BLaER1 treated with 17β-estradiol and CSF1 and Interleukin-3, amounts not matched to agents 10 nM and 100 nM (cell line): ENCODE data around the gene EMID1.
A peak's percentile ranks its signal among the peaks of the same experiment; 100 is the strongest.

Experiments
- H3K27ac ChIP-seq, 11 experiments: shearing (Covaris generic); formaldehyde crosslinking; 2 replicates each; pipeline ENCODE4 v1.8.1; 2022
- H3K27me3 ChIP-seq, 11 experiments: shearing (Covaris generic); formaldehyde crosslinking; 2 replicates each; pipeline ENCODE4 v1.8.1; 2022
- H3K36me3 ChIP-seq, 11 experiments: shearing (Covaris generic); formaldehyde crosslinking; 2 replicates each; pipeline ENCODE4 v1.8.1; 2022
- H3K4me1 ChIP-seq, 10 experiments: shearing (Covaris generic); formaldehyde crosslinking; 2 replicates each; pipeline ENCODE4 v1.8.1; 2022
- H3K4me2 ChIP-seq, 11 experiments: shearing (Covaris generic); formaldehyde crosslinking; 2 replicates each; pipeline ENCODE4 v1.8.1; 2022
- H3K4me3 ChIP-seq, 10 experiments: shearing (Covaris generic); formaldehyde crosslinking; 2 replicates each; pipeline ENCODE4 v1.8.1; 2022
- H3K9ac ChIP-seq, 11 experiments: shearing (Covaris generic); formaldehyde crosslinking; 2 replicates each; pipeline ENCODE4 v1.8.1; 2022
- H3K9me3 ChIP-seq, 11 experiments: shearing (Covaris generic); formaldehyde crosslinking; replicated peaks in 1 of 11; 2 replicates each; pipeline ENCODE4 v1.8.1; 2022
- H4K20me1 ChIP-seq, 11 experiments: shearing (Covaris generic); formaldehyde crosslinking; 2 replicates each; pipeline ENCODE4 v1.8.1; 2022
- Cebpa-rat ChIP-seq, 11 experiments: shearing (Covaris generic); IDR thresholded peaks; 2 replicates each; pipeline ENCODE4 v1.8.1; 2022

Gene EMID1

GRCh38 chr22:29290061-29290460 lies 84.4 kb downstream of the EMID1 start:
- peaks cover 98 to 100% (median 100%) of the 10 kb centered on the region in 11 experiments for H4K20me1 ChIP-seq
- H3K9ac ChIP-seq = no peak overlapping the region
- H3K27ac ChIP-seq = no peak overlapping the region
- TF ChIP-seq Cebpa-rat (IDR thresholded peaks at IDR 0.05) = no peak
- H3K4me3 ChIP-seq = no peak overlapping the region
- peaks cover 0 to 4% (median 0%) of the 10 kb centered on the region in 10 experiments; a peak in 3 of 20 replicates for H3K4me1 ChIP-seq
- no peaks in the 10 kb centered on the region for H3K27me3 ChIP-seq
- H3K36me3 ChIP-seq = peaks cover 100% of the 10 kb centered on the region in 11 experiments
- H3K9me3 ChIP-seq = no peaks in the 10 kb centered on the region
- no peak overlapping the region for H3K4me2 ChIP-seq

- no peak for TF ChIP-seq Cebpa-rat (IDR thresholded peaks at IDR 0.05)
- no peaks in the 10 kb centered on the region for H3K27me3 ChIP-seq
- H3K27ac ChIP-seq = no peak overlapping the region
- no peak overlapping the region for H3K4me2 ChIP-seq
- H4K20me1 ChIP-seq = peaks cover 92 to 100% (median 100%) of the 10 kb centered on the region in 11 experiments
- H3K9ac ChIP-seq = no peak overlapping the region
- H3K4me1 ChIP-seq = peaks cover 0 to 4% (median 0%) of the 10 kb centered on the region in 10 experiments; a peak in 3 of 20 replicates
- peaks cover 100% of the 10 kb centered on the region in 11 experiments for H3K36me3 ChIP-seq
- no peak overlapping the region for H3K4me3 ChIP-seq
- H3K9me3 ChIP-seq = no peaks in the 10 kb centered on the region
Measured at GRCh38 chr22:29291215-29291614, 85.5 kb downstream of the EMID1 start.

- Histone ChIP-seq H3K9me3 (no peaks in the 10 kb centered on the region), H3K4me2 (no peak overlapping the region), H4K20me1 (peaks cover 92 to 100% (median 100%) of the 10 kb centered on the region in 11 experiments), H3K9ac (no peak overlapping the region), H3K4me3 (no peak overlapping the region), H3K27me3 (no peaks in the 10 kb centered on the region), H3K36me3 (peaks cover 100% of the 10 kb centered on the region in 11 experiments), H3K27ac (no peak overlapping the region), H3K4me1 (peaks cover 0 to 4% (median 0%) of the 10 kb centered on the region in 10 experiments; a peak in 3 of 20 replicates)
- TF ChIP-seq Cebpa-rat (IDR thresholded peaks at IDR 0.05) = no peak
Measured at GRCh38 chr22:29292379-29292778, 86.7 kb downstream of the EMID1 start.

GRCh38 chr22:29298641-29299040 lies 92.9 kb downstream of the EMID1 start:
- H3K4me1 ChIP-seq = peaks cover 16 to 29% (median 20%) of the 10 kb centered on the region in 10 experiments
- no peak overlapping the region for H3K9ac ChIP-seq
- H3K36me3 ChIP-seq = peaks cover 75 to 81% (median 77%) of the 10 kb centered on the region in 11 experiments
- no peak for TF ChIP-seq Cebpa-rat (IDR thresholded peaks at IDR 0.05)
- H3K9me3 ChIP-seq = no peaks in the 10 kb centered on the region
- no peak overlapping the region for H3K4me2 ChIP-seq
- no peak overlapping the region for H3K4me3 ChIP-seq
- no peaks in the 10 kb centered on the region for H3K27me3 ChIP-seq
- H4K20me1 ChIP-seq = peaks cover 72 to 99% (median 98%) of the 10 kb centered on the region in 11 experiments
- H3K27ac ChIP-seq = no peak overlapping the region

- Histone ChIP-seq H3K4me2 (no peak overlapping the region), H3K27ac (no peak overlapping the region), H3K36me3 (peaks cover 68 to 75% (median 70%) of the 10 kb centered on the region in 11 experiments), H3K9me3 (no peaks in the 10 kb centered on the region), H4K20me1 (peaks cover 66 to 92% (median 92%) of the 10 kb centered on the region in 11 experiments), H3K27me3 (no peaks in the 10 kb centered on the region), H3K9ac (no peak overlapping the region), H3K4me1 (peaks cover 22 to 36% (median 27%) of the 10 kb centered on the region in 10 experiments), H3K4me3 (no peak overlapping the region)
- TF ChIP-seq Cebpa-rat (IDR thresholded peaks at IDR 0.05) = no peak
Measured at GRCh38 chr22:29299136-29299900, 93.6 kb downstream of the EMID1 start.

GRCh38 chr22:29300467-29300806 lies 94.7 kb downstream of the EMID1 start:
- Histone ChIP-seq H3K36me3 (peaks cover 57 to 63% (median 59%) of the 10 kb centered on the region in 11 experiments), H3K4me3 (no peak overlapping the region), H4K20me1 (peaks cover 55 to 81% (median 80%) of the 10 kb centered on the region in 11 experiments)

GRCh38 chr22:29300807-29301601 lies 95.3 kb downstream of the EMID1 start:
- Histone ChIP-seq H3K4me3 (no peak overlapping the region), H3K4me2 (no peak overlapping the region), H3K9me3 (no peaks in the 10 kb centered on the region), H3K27me3 (peaks cover 0 to 14% (median 10%) of the 10 kb centered on the region in 11 experiments; a peak in 14 of 22 replicates), H3K4me1 (peaks cover 39 to 52% (median 42%) of the 10 kb centered on the region in 10 experiments), H4K20me1 (peaks cover 49 to 75% (median 75%) of the 10 kb centered on the region in 11 experiments), H3K36me3 (peaks cover 51 to 58% (median 54%) of the 10 kb centered on the region in 11 experiments), H3K9ac (no peak overlapping the region), H3K27ac (0 out of 22 replicates have a peak overlapping the region, but pooled peaks of 1 of the 11 experiments have one; percentile 13)
- no peak for TF ChIP-seq Cebpa-rat (IDR thresholded peaks at IDR 0.05)

More at GRCh38 chr22:29300467-29300806, 94.7 kb downstream of the EMID1 start:
- Histone ChIP-seq H3K27ac (no peak overlapping the region), H3K4me1 (peaks cover 34 to 47% (median 37%) of the 10 kb centered on the region in 10 experiments), H3K4me2 (no peak overlapping the region), H3K9me3 (no peaks in the 10 kb centered on the region), H3K27me3 (peaks cover 0 to 8% (median 4%) of the 10 kb centered on the region in 11 experiments; a peak in 11 of 22 replicates), H3K9ac (no peak overlapping the region)
- no peak for TF ChIP-seq Cebpa-rat (IDR thresholded peaks at IDR 0.05)

- no peaks in the 10 kb centered on the region for H3K9me3 ChIP-seq
- H3K36me3 ChIP-seq = peaks cover 43 to 49% (median 45%) of the 10 kb centered on the region in 11 experiments
- peaks cover 0 to 22% (median 19%) of the 10 kb centered on the region in 11 experiments; a peak in 18 of 22 replicates for H3K27me3 ChIP-seq
- peaks cover 40 to 67% (median 66%) of the 10 kb centered on the region in 11 experiments for H4K20me1 ChIP-seq
- H3K27ac ChIP-seq = peak overlapping the region in 5 of 11 experiments; percentile 32 to 63 (median 53); a peak in 7 of 22 replicates
- peak overlapping the region in 2 of 11 experiments; percentile 40 to 50; a peak in 2 of 22 replicates for H3K9ac ChIP-seq
- peak overlapping the region in 8 of 11 experiments; percentile 59 to 99 (median 78); a peak in 12 of 22 replicates for H3K4me2 ChIP-seq
- H3K4me1 ChIP-seq = peaks cover 41 to 58% (median 48%) of the 10 kb centered on the region in 10 experiments
- TF ChIP-seq Cebpa-rat (IDR thresholded peaks at IDR 0.05) = no peak
- no peak overlapping the region for H3K4me3 ChIP-seq
Measured at GRCh38 chr22:29301716-29302401, 96.2 kb downstream of the EMID1 start.
